Loucy (cell line): ENCODE results near the gene HES2.
A peak's percentile ranks its signal among the peaks of the same experiment; 100 is the strongest.

Source experiments
- H2AFZ ChIP-seq: fragments of 200-600 bp; sonication (generic); 2 replicates; pipeline ENCODE4 v1.6.0; 2016; ENCODE audit warnings: antibody characterized with exemption, mild to moderate bottlenecking, low read length, moderate library complexity
- H3F3A ChIP-seq: fragments of 200-600 bp; 2 replicates; pipeline ENCODE4 v1.6.0; 2016; ENCODE audit warnings: antibody characterized with exemption, low read depth, mild to moderate bottlenecking
- H3K27me3 ChIP-seq: fragments of 200-600 bp; sonication (generic); 2 replicates; pipeline ENCODE4 v1.6.1; 2014; ENCODE audit warnings: low read length, mild to moderate bottlenecking; ENCODE audit not compliant: insufficient read depth, poor library complexity, severe bottlenecking
- H3K36me3 ChIP-seq: fragments of 200-600 bp; sonication (generic); 2 replicates; pipeline ENCODE4 v1.6.1; 2016; ENCODE audit warnings: low read length; ENCODE audit not compliant: insufficient read depth
- H3K4me1 ChIP-seq: fragments of 200-600 bp; sonication (generic); 2 replicates; pipeline ENCODE4 v1.5.1; 2014; ENCODE audit warnings: low read length, mild to moderate bottlenecking; ENCODE audit not compliant: insufficient read depth, poor library complexity, severe bottlenecking
- H3K4me2 ChIP-seq: fragments of 200-600 bp; sonication (generic); 2 replicates; pipeline ENCODE4 v1.6.0; 2014; ENCODE audit warnings: antibody characterized with exemption, low read length, low read depth, mild to moderate bottlenecking; ENCODE audit not compliant: poor library complexity, severe bottlenecking
- H3K4me3 ChIP-seq: fragments of 200-600 bp; sonication (generic); 2 replicates; pipeline ENCODE4 v1.5.1; 2014; ENCODE audit warnings: low read length, mild to moderate bottlenecking, mixed read lengths; ENCODE audit not compliant: poor library complexity, severe bottlenecking
- H3K79me2 ChIP-seq: fragments of 200-600 bp; sonication (generic); 2 replicates; pipeline ENCODE4 v1.6.1; 2014; ENCODE audit warnings: low read length; ENCODE audit not compliant: insufficient read depth
- H3K9ac ChIP-seq: fragments of 200-600 bp; sonication (generic); 2 replicates; pipeline ENCODE4 v1.6.0; 2014; ENCODE audit warnings: mild to moderate bottlenecking, low read depth, low read length, moderate library complexity; ENCODE audit not compliant: poor library complexity, severe bottlenecking
- H3K9me2 ChIP-seq: fragments of 200-600 bp; sonication (generic); replicated peaks from 2 replicates; pipeline ENCODE4 v1.6.1; 2016; ENCODE audit warnings: low read depth, low read length, mixed read lengths
- H3K9me3 ChIP-seq: fragments of 200-600 bp; sonication (generic); 2 replicates; pipeline ENCODE4 v1.6.1; 2014; ENCODE audit warnings: mild to moderate bottlenecking, antibody characterized with exemption, low read length, low read depth; ENCODE audit not compliant: insufficient read depth
- H4K20me1 ChIP-seq: fragments of 200-600 bp; sonication (generic); 2 replicates; pipeline ENCODE4 v1.6.0; 2014; ENCODE audit warnings: antibody characterized with exemption, low read length, mild to moderate bottlenecking; ENCODE audit not compliant: insufficient read depth, poor library complexity, severe bottlenecking
- CTCF ChIP-seq: fragments of 200-600 bp; sonication (generic); conservative IDR thresholded peaks from 2 replicates; pipeline ENCODE4 v1.5.1; 2014; ENCODE audit warnings: mild to moderate bottlenecking, antibody characterized with exemption, low read length
- EZH2phosphoT487 ChIP-seq: fragments of 200-600 bp; IDR thresholded peaks from 2 replicates; pipeline ENCODE4 v1.6.1; 2018; ENCODE audit warnings: antibody characterized with exemption, mild to moderate bottlenecking, moderate library complexity, borderline replicate concordance

Gene HES2

GRCh38 chr1:6386371-6386949, 33.3 kb downstream of the HES2 start:
- H3K27me3 ChIP-seq: no peaks in the 10 kb centered on the region
- no peak overlapping the region for H2AFZ ChIP-seq
- no peaks in the 10 kb centered on the region for H3K9me3 ChIP-seq
- peaks cover 14% of the 10 kb centered on the region for H4K20me1 ChIP-seq
- no peak overlapping the region for H3K4me3 ChIP-seq
- no peak overlapping the region for H3K9ac ChIP-seq
- H3K79me2 ChIP-seq: peaks cover 82% of the 10 kb centered on the region
- H3K4me2 ChIP-seq: peak overlapping the region; percentile 32
- no peaks in the 10 kb centered on the region for H3K36me3 ChIP-seq
- H3K4me1 ChIP-seq: peaks cover 14% of the 10 kb centered on the region
- H3F3A ChIP-seq: no peaks in the 10 kb centered on the region
- H3K9me2 ChIP-seq: no peaks in the 10 kb centered on the region
- no peak for TF ChIP-seq EZH2phosphoT487
- no peak for TF ChIP-seq CTCF

- Histone ChIP-seq H3K27me3 (no peaks in the 10 kb centered on the region), H3K4me2 (no peak overlapping the region), H3K9ac (no peak overlapping the region), H3K79me2 (peaks cover 81% of the 10 kb centered on the region), H2AFZ (no peak overlapping the region), H4K20me1 (peaks cover 15% of the 10 kb centered on the region), H3K36me3 (no peaks in the 10 kb centered on the region), H3K4me3 (no peak overlapping the region), H3F3A (no peaks in the 10 kb centered on the region), H3K9me2 (no peaks in the 10 kb centered on the region), H3K4me1 (peaks cover 13% of the 10 kb centered on the region), H3K9me3 (no peaks in the 10 kb centered on the region)
- TF ChIP-seq EZH2phosphoT487: no peak
- TF ChIP-seq CTCF: no peak
Measured at GRCh38 chr1:6385488-6386191, 34.1 kb downstream of the HES2 start.

GRCh38 chr1:6384962-6385361, 34.8 kb downstream of the HES2 start:
- Histone ChIP-seq H3K4me2 (no peak overlapping the region), H3K9me3 (no peaks in the 10 kb centered on the region), H3K79me2 (peaks cover 81% of the 10 kb centered on the region), H2AFZ (no peak overlapping the region), H3K9ac (no peak overlapping the region), H3K9me2 (no peaks in the 10 kb centered on the region), H3K4me1 (peaks cover 11% of the 10 kb centered on the region), H4K20me1 (peaks cover 15% of the 10 kb centered on the region), H3K27me3 (no peaks in the 10 kb centered on the region), H3F3A (no peaks in the 10 kb centered on the region), H3K36me3 (no peaks in the 10 kb centered on the region), H3K4me3 (no peak overlapping the region)
- TF ChIP-seq CTCF: no peak
- TF ChIP-seq EZH2phosphoT487: no peak
